ENCODE measurements around the gene CNTN1.

CNTN1 gene

GRCh38 chr12:41055875-41056577 is 363.8 kb downstream of the CNTN1 start:
- ChIA-PET POLR2A (interaction anchor here (0.7 kb wide), 1 partner anchor 19 kb away, joined by 3 read pairs; no protein-coding TSS in a partner anchor), CTCF (no interaction called here)

DNA sequence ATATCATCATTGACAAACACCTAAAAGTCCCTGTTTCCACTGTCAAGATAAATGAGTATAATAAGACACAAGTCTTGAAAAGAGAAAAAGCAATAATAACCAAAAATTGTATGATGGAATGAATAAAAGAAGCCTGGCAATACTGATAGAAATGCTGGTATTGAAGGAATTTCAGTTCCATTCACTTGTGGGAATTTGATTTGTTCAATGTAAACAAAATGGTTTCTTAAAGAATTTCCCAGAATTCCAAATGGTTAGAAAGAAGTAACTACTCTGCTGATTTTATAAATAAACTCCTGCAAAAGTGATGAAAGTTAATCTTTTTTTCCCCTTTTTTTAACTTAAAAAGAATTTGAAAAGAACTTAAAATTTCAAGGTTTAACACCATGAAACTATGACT is 366.0 kb downstream of the CNTN1 start:
- DNase-seq = no peak
- POLR2A ChIA-PET = no interaction called here
- Histone ChIP-seq H3K9me3 (ENCODE audit: control extremely low read depth in 1 of 5, control insufficient read depth in 4 of 5, insufficient read depth in 2 of 5, low read depth in 1 of 5, low read length in 4 of 5) (no peaks in the 10 kb centered on the region), H3K36me3 (ENCODE audit: control insufficient read depth in 4 of 4, insufficient read depth in 4 of 4, low read length in 3 of 4) (no peaks in the 10 kb centered on the region), H3K4me3 (ENCODE audit: control insufficient read depth in 1 of 7, extremely low read depth in 1 of 7, insufficient read depth in 4 of 7, low read depth in 2 of 7, low read length in 6 of 7) (no peak overlapping the region), H3K4me1 (ENCODE audit: control extremely low read depth in 1 of 4, control insufficient read depth in 4 of 4, insufficient read depth in 4 of 4, low read length in 3 of 4) (no peaks in the 10 kb centered on the region), H3K27me3 (replicated peaks in 2 of 5; ENCODE audit: control insufficient read depth in 4 of 5, insufficient read depth in 5 of 5, low read length in 4 of 5) (no peaks in the 10 kb centered on the region), H3K27ac (ENCODE audit: insufficient read depth in 1 of 2, low read depth in 1 of 2, low read length in 2 of 2, poor library complexity in 1 of 2, severe bottlenecking in 2 of 2) (no peak overlapping the region)
- CTCF ChIA-PET = no interaction called here

More at GRCh38 chr12:41055875-41056577, 363.8 kb downstream of the CNTN1 start:
- no peak for DNase-seq
- Histone ChIP-seq H3K27ac (ENCODE audit: insufficient read depth in 1 of 2, low read depth in 1 of 2, low read length in 2 of 2, poor library complexity in 1 of 2, severe bottlenecking in 2 of 2) (no peak overlapping the region), H3K4me3 (ENCODE audit: control insufficient read depth in 1 of 7, extremely low read depth in 1 of 7, insufficient read depth in 4 of 7, low read depth in 2 of 7, low read length in 6 of 7) (no peak overlapping the region), H3K9me3 (ENCODE audit: control extremely low read depth in 1 of 5, control insufficient read depth in 4 of 5, insufficient read depth in 2 of 5, low read depth in 1 of 5, low read length in 4 of 5) (no peaks in the 10 kb centered on the region), H3K36me3 (ENCODE audit: control insufficient read depth in 4 of 4, insufficient read depth in 4 of 4, low read length in 3 of 4) (no peaks in the 10 kb centered on the region), H3K27me3 (replicated peaks in 2 of 5; ENCODE audit: control insufficient read depth in 4 of 5, insufficient read depth in 5 of 5, low read length in 4 of 5) (no peaks in the 10 kb centered on the region), H3K4me1 (ENCODE audit: control extremely low read depth in 1 of 4, control insufficient read depth in 4 of 4, insufficient read depth in 4 of 4, low read length in 3 of 4) (no peaks in the 10 kb centered on the region)
- 100% methylated on average over 3 of the region's 3 CpGs for WGBS (ENCODE audit: insufficient coverage)

DNA sequence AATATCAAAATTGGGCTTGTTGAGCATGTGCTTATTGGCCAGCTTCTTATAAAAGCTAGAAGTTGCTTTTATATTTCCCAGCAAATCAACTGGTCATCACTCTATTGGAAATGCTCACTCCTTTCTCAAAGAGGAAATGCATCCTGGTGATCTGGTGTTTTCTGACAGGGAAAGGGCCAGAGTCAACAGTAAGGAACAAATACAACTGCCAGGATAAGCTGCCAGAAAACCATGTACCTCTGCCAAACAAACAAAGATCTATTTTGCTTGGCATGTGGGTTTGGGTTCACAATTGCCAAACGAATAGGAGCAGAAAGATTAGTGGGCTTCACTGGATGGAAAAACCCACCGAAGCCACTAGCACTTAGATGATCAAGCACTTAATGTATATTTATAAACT is 369.0 kb downstream of the CNTN1 start:
- 100% methylated on average over 1 of the region's 2 CpGs for WGBS (ENCODE audit: insufficient coverage)
- ChIA-PET CTCF (no interaction called here), POLR2A (no interaction called here)
- H3K4me1 ChIP-seq (ENCODE audit: control extremely low read depth in 1 of 4, control insufficient read depth in 4 of 4, insufficient read depth in 4 of 4, low read length in 3 of 4) = no peaks in the 10 kb centered on the region
- H3K27ac ChIP-seq (ENCODE audit: insufficient read depth in 1 of 2, low read depth in 1 of 2, low read length in 2 of 2, poor library complexity in 1 of 2, severe bottlenecking in 2 of 2) = no peak overlapping the region
- H3K27me3 ChIP-seq (replicated peaks in 2 of 5; ENCODE audit: control insufficient read depth in 4 of 5, insufficient read depth in 5 of 5, low read length in 4 of 5) = no peaks in the 10 kb centered on the region
- no peak for DNase-seq
- H3K36me3 ChIP-seq (ENCODE audit: control insufficient read depth in 4 of 4, insufficient read depth in 4 of 4, low read length in 3 of 4) = no peaks in the 10 kb centered on the region
- H3K4me3 ChIP-seq (ENCODE audit: control insufficient read depth in 1 of 7, extremely low read depth in 1 of 7, insufficient read depth in 4 of 7, low read depth in 2 of 7, low read length in 6 of 7) = no peak overlapping the region
- H3K9me3 ChIP-seq (ENCODE audit: control extremely low read depth in 1 of 5, control insufficient read depth in 4 of 5, insufficient read depth in 2 of 5, low read depth in 1 of 5, low read length in 4 of 5) = no peaks in the 10 kb centered on the region

- no peak overlapping the region for H3K27ac ChIP-seq (ENCODE audit: insufficient read depth in 1 of 2, low read depth in 1 of 2, low read length in 2 of 2, poor library complexity in 1 of 2, severe bottlenecking in 2 of 2)
- CTCF ChIA-PET = no interaction called here
- POLR2A ChIA-PET = no interaction called here
- DNase-seq = no peak
- no peaks in the 10 kb centered on the region for H3K4me1 ChIP-seq (ENCODE audit: control extremely low read depth in 1 of 4, control insufficient read depth in 4 of 4, insufficient read depth in 4 of 4, low read length in 3 of 4)
- no peaks in the 10 kb centered on the region for H3K27me3 ChIP-seq (replicated peaks in 2 of 5; ENCODE audit: control insufficient read depth in 4 of 5, insufficient read depth in 5 of 5, low read length in 4 of 5)
- no peak overlapping the region for H3K4me3 ChIP-seq (ENCODE audit: control insufficient read depth in 1 of 7, extremely low read depth in 1 of 7, insufficient read depth in 4 of 7, low read depth in 2 of 7, low read length in 6 of 7)
- no peaks in the 10 kb centered on the region for H3K36me3 ChIP-seq (ENCODE audit: control insufficient read depth in 4 of 4, insufficient read depth in 4 of 4, low read length in 3 of 4)
- no peaks in the 10 kb centered on the region for H3K9me3 ChIP-seq (ENCODE audit: control extremely low read depth in 1 of 5, control insufficient read depth in 4 of 5, insufficient read depth in 2 of 5, low read depth in 1 of 5, low read length in 4 of 5)
- 100% methylated on average over 2 of the region's 2 CpGs for WGBS (ENCODE audit: insufficient coverage)
Measured at GRCh38 chr12:41064411-41064810, 372.2 kb downstream of the CNTN1 start.

- no peaks in the 10 kb centered on the region for H3K36me3 ChIP-seq (ENCODE audit: control insufficient read depth in 4 of 4, insufficient read depth in 4 of 4, low read length in 3 of 4)
- H3K27ac ChIP-seq (ENCODE audit: insufficient read depth in 1 of 2, low read depth in 1 of 2, low read length in 2 of 2, poor library complexity in 1 of 2, severe bottlenecking in 2 of 2) = no peak overlapping the region
- CTCF ChIA-PET = interaction anchor here (0.7 kb wide), 1 partner anchor 35 kb away, joined by 3 read pairs; no protein-coding TSS in a partner anchor
- H3K4me3 ChIP-seq (ENCODE audit: control insufficient read depth in 1 of 7, extremely low read depth in 1 of 7, insufficient read depth in 4 of 7, low read depth in 2 of 7, low read length in 6 of 7) = no peak overlapping the region
- DNase-seq = no peak
- 100% methylated on average over 1 of the region's 3 CpGs for WGBS (ENCODE audit: insufficient coverage)
- POLR2A ChIA-PET = no interaction called here
- H3K9me3 ChIP-seq (ENCODE audit: control extremely low read depth in 1 of 5, control insufficient read depth in 4 of 5, insufficient read depth in 2 of 5, low read depth in 1 of 5, low read length in 4 of 5) = no peaks in the 10 kb centered on the region
- no peaks in the 10 kb centered on the region for H3K27me3 ChIP-seq (replicated peaks in 2 of 5; ENCODE audit: control insufficient read depth in 4 of 5, insufficient read depth in 5 of 5, low read length in 4 of 5)
- H3K4me1 ChIP-seq (ENCODE audit: control extremely low read depth in 1 of 4, control insufficient read depth in 4 of 4, insufficient read depth in 4 of 4, low read length in 3 of 4) = no peaks in the 10 kb centered on the region
Measured at GRCh38 chr12:41067941-41068645, 375.9 kb downstream of the CNTN1 start.

- Histone ChIP-seq H3K27ac (ENCODE audit: insufficient read depth in 1 of 2, low read depth in 1 of 2, low read length in 2 of 2, poor library complexity in 1 of 2, severe bottlenecking in 2 of 2) (no peak overlapping the region), H3K4me1 (ENCODE audit: control extremely low read depth in 1 of 4, control insufficient read depth in 4 of 4, insufficient read depth in 4 of 4, low read length in 3 of 4) (no peaks in the 10 kb centered on the region), H3K27me3 (replicated peaks in 2 of 5; ENCODE audit: control insufficient read depth in 4 of 5, insufficient read depth in 5 of 5, low read length in 4 of 5) (no peaks in the 10 kb centered on the region), H3K4me3 (ENCODE audit: control insufficient read depth in 1 of 7, extremely low read depth in 1 of 7, insufficient read depth in 4 of 7, low read depth in 2 of 7, low read length in 6 of 7) (no peak overlapping the region), H3K9me3 (ENCODE audit: control extremely low read depth in 1 of 5, control insufficient read depth in 4 of 5, insufficient read depth in 2 of 5, low read depth in 1 of 5, low read length in 4 of 5) (peaks cover 0 to 2% (median 0%) of the 10 kb centered on the region in 5 experiments), H3K36me3 (ENCODE audit: control insufficient read depth in 4 of 4, insufficient read depth in 4 of 4, low read length in 3 of 4) (no peaks in the 10 kb centered on the region)
- no peak for DNase-seq
- ChIA-PET POLR2A (interaction anchor here (0.6 kb wide), 1 partner anchor 18 kb away, joined by 3 read pairs; no protein-coding TSS in a partner anchor), CTCF (no interaction called here)
- WGBS (ENCODE audit: insufficient coverage) = 87% methylated on average over 5 of the region's 5 CpGs
Measured at GRCh38 chr12:41073633-41074472, 381.6 kb downstream of the CNTN1 start.

GRCh38 chr12:41074473-41074769 is 382.2 kb downstream of the CNTN1 start:
- Histone ChIP-seq H3K27me3 (replicated peaks in 2 of 5; ENCODE audit: control insufficient read depth in 4 of 5, insufficient read depth in 5 of 5, low read length in 4 of 5) (no peaks in the 10 kb centered on the region), H3K4me1 (ENCODE audit: control extremely low read depth in 1 of 4, control insufficient read depth in 4 of 4, insufficient read depth in 4 of 4, low read length in 3 of 4) (no peaks in the 10 kb centered on the region), H3K27ac (ENCODE audit: insufficient read depth in 1 of 2, low read depth in 1 of 2, low read length in 2 of 2, poor library complexity in 1 of 2, severe bottlenecking in 2 of 2) (no peak overlapping the region), H3K4me3 (ENCODE audit: control insufficient read depth in 1 of 7, extremely low read depth in 1 of 7, insufficient read depth in 4 of 7, low read depth in 2 of 7, low read length in 6 of 7) (no peak overlapping the region), H3K36me3 (ENCODE audit: control insufficient read depth in 4 of 4, insufficient read depth in 4 of 4, low read length in 3 of 4) (no peaks in the 10 kb centered on the region), H3K9me3 (ENCODE audit: control extremely low read depth in 1 of 5, control insufficient read depth in 4 of 5, insufficient read depth in 2 of 5, low read depth in 1 of 5, low read length in 4 of 5) (peaks cover 0 to 2% (median 0%) of the 10 kb centered on the region in 5 experiments)
- no peak for DNase-seq
- ChIA-PET CTCF (no interaction called here), POLR2A (interaction anchor here (0.6 kb wide), 1 partner anchor 18 kb away, joined by 3 read pairs; no protein-coding TSS in a partner anchor)
- WGBS (ENCODE audit: insufficient coverage) = 95% methylated on average over 3 of the region's 3 CpGs

Measured in common myeloid progenitor, CD34-positive (primary cell).